ENCODE results near the gene HRG.

GRCh38 chr3:186637686-186638085, 28.1 kb upstream of the HRG start:
- no peak for TF ChIP-seq POLR2A (IDR thresholded peaks at IDR 0.05; ENCODE audit: low read length)
- TF ChIP-seq GATA1 (IDR thresholded peaks at IDR 0.05; ENCODE audit: low read depth, low read length): no peak
